Osteoblast (primary cell): ENCODE results near the gene P2RX4. TPM values are rescaled to one million over a fixed set of nuclear protein-coding genes. Genes with fewer than 3 reads are reported as not detected.

Experiments used
- DNase-seq: peaks from one replicate; pipeline ENCODE4 v3.0.0; 2011; ENCODE audit warnings: low spot score, mixed read lengths; ENCODE audit not compliant: insufficient read length; ENCODE audit errors: missing footprints
- H2AFZ ChIP-seq: 2 replicates; pipeline ENCODE4 v1.6.0; 2011; ENCODE audit warnings: mild to moderate bottlenecking, low read length
- H3K27ac ChIP-seq: 2 replicates; pipeline ENCODE4 v1.5.1; 2011; ENCODE audit warnings: mild to moderate bottlenecking, low read depth, low read length, moderate library complexity
- H3K27me3 ChIP-seq: 2 replicates; pipeline ENCODE4 v1.6.0; 2012; ENCODE audit warnings: mild to moderate bottlenecking, control low read depth, inconsistent platforms, low read length, moderate library complexity; ENCODE audit not compliant: insufficient read depth
- H3K36me3 ChIP-seq: 2 replicates; pipeline ENCODE4 v1.5.1; 2011; ENCODE audit warnings: mild to moderate bottlenecking, low read length, control low read depth, moderate library complexity; ENCODE audit not compliant: insufficient read depth
- H3K4me1 ChIP-seq: 2 replicates; pipeline ENCODE4 v1.5.1; 2011; ENCODE audit warnings: mild to moderate bottlenecking, low read length, control low read depth, moderate library complexity; ENCODE audit not compliant: insufficient read depth
- H3K4me2 ChIP-seq: 2 replicates; pipeline ENCODE4 v1.6.0; 2011; ENCODE audit warnings: mild to moderate bottlenecking, low read length; ENCODE audit not compliant: insufficient read depth
- H3K4me3 ChIP-seq: fragments of 200-600 bp; sonication (generic); 3 replicates; pipeline ENCODE4 v1.5.1; 2012; ENCODE audit warnings: mild to moderate bottlenecking, low read length, inconsistent platforms; ENCODE audit not compliant: insufficient read depth
- H3K79me2 ChIP-seq: 2 replicates; pipeline ENCODE4 v1.6.0; 2012; ENCODE audit warnings: mild to moderate bottlenecking, low read length, control low read depth, inconsistent platforms; ENCODE audit not compliant: insufficient read depth
- H3K9me3 ChIP-seq: 2 replicates; pipeline ENCODE4 v1.5.1; 2011; ENCODE audit warnings: low read depth, low read length, control low read depth
- H4K20me1 ChIP-seq: 2 replicates; pipeline ENCODE4 v1.6.0; 2012; ENCODE audit warnings: mild to moderate bottlenecking, low read length, control low read depth; ENCODE audit not compliant: insufficient read depth
- total RNA-seq: library from RNA; depleted of rRNA; stranded (reverse); fragments of >200 nt; gene quantifications from 2 replicates; pipeline ENCODE4 v1.2.3, GENCODE V29; 2012
- TF ChIP-seq, protein P1 (sequence below): IDR thresholded peaks from 2 replicates; pipeline ENCODE4 v1.5.1; 2011; ENCODE audit warnings: mild to moderate bottlenecking, low read depth, low read length, moderate library complexity; ENCODE audit errors: extremely low read depth

P2RX4 gene
- total RNA-seq, 1 donor, result 23.5 TPM

DNA sequence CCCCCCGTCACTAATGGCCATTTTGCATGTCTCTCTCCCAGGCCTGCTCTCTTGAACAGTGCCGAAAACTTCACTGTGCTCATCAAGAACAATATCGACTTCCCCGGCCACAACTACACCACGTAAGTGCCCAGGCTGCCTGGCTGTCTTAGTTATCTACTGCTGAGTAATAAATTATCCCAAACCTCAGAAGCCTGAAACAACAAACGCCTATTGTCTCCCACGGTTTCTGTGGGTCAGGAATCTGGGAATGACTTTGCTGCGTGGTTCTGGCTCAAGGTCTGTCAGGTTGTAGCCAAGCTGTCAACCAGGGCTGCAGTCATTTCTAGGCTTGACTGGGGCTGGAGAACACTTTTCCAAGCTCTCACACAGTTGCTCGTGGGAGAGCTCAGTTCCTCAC is 44.6 kb upstream of the P2RX4 start:
- peak; percentile 81 for DNase-seq
- no peak overlapping the region for H3K27ac ChIP-seq
- H4K20me1 ChIP-seq, result no peaks in the 10 kb centered on the region
- TF ChIP-seq, protein P1, sequence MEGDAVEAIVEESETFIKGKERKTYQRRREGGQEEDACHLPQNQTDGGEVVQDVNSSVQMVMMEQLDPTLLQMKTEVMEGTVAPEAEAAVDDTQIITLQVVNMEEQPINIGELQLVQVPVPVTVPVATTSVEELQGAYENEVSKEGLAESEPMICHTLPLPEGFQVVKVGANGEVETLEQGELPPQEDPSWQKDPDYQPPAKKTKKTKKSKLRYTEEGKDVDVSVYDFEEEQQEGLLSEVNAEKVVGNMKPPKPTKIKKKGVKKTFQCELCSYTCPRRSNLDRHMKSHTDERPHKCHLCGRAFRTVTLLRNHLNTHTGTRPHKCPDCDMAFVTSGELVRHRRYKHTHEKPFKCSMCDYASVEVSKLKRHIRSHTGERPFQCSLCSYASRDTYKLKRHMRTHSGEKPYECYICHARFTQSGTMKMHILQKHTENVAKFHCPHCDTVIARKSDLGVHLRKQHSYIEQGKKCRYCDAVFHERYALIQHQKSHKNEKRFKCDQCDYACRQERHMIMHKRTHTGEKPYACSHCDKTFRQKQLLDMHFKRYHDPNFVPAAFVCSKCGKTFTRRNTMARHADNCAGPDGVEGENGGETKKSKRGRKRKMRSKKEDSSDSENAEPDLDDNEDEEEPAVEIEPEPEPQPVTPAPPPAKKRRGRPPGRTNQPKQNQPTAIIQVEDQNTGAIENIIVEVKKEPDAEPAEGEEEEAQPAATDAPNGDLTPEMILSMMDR, result no peak
- no peaks in the 10 kb centered on the region for H3K79me2 ChIP-seq
- no peaks in the 10 kb centered on the region for H3K36me3 ChIP-seq
- H3K4me3 ChIP-seq, result no peak overlapping the region
- H3K4me1 ChIP-seq, result no peaks in the 10 kb centered on the region
- no peaks in the 10 kb centered on the region for H3K9me3 ChIP-seq
- H3K4me2 ChIP-seq, result no peak overlapping the region
- H3K27me3 ChIP-seq, result no peaks in the 10 kb centered on the region
- H2AFZ ChIP-seq, result no peak overlapping the region

DNA sequence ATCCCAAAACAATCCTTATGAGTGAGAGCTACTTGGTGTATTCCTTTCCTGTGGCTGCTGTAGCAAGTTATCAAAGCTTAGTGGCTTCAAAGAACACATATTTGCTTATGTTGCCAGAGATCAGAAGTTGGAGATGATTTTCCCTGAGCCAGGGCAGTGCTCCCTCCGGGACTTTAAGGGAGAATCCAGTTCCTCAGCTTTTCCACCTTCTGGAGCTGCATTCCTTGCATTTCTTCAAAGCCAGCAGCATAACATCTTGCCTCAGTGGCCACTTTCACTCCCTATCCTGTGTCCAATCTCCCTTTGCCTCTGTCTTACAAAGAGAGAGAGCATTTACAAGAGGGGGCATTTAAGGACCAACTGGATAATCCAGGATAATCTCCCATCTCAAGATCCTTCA is 43.6 kb upstream of the P2RX4 start:
- H3K4me2 ChIP-seq, result no peak overlapping the region
- H2AFZ ChIP-seq, result no peak overlapping the region
- H3K27me3 ChIP-seq, result no peaks in the 10 kb centered on the region
- H3K27ac ChIP-seq, result no peak overlapping the region
- H3K9me3 ChIP-seq, result no peaks in the 10 kb centered on the region
- no peaks in the 10 kb centered on the region for H3K79me2 ChIP-seq
- TF ChIP-seq, protein P1, result no peak
- H4K20me1 ChIP-seq, result no peaks in the 10 kb centered on the region
- no peak for DNase-seq
- H3K4me3 ChIP-seq, result no peak overlapping the region
- H3K36me3 ChIP-seq, result no peaks in the 10 kb centered on the region
- peaks cover 4% of the 10 kb centered on the region for H3K4me1 ChIP-seq

DNA sequence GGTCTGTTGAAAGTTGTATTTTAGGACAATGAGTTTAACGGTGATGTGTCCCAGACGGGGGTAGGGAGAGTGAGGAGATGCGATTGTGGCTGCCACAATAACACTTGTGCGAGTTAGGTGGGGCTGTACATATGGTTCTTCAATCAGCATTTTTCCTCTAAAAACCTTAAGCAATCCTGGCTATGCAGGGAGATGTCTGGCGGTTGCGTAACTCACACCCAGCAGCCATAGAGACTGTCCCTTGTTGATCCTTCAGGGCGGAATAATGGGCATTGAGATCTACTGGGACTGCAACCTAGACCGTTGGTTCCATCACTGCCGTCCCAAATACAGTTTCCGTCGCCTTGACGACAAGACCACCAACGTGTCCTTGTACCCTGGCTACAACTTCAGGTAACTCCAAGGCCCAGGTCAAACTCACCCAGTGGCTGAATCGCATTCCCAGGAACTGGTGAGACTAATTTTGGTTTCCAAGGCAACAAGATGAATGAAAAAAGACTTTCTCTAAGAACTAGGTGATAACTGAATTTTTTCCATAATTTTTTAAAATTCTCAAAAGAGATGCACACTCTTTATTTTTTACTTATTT is 42.6 kb upstream of the P2RX4 start:
- H3K36me3 ChIP-seq, result no peaks in the 10 kb centered on the region
- H3K27ac ChIP-seq, result no peak overlapping the region
- no peak overlapping the region for H2AFZ ChIP-seq
- TF ChIP-seq, protein P1, result no peak
- H4K20me1 ChIP-seq, result no peaks in the 10 kb centered on the region
- H3K27me3 ChIP-seq, result no peaks in the 10 kb centered on the region
- no peaks in the 10 kb centered on the region for H3K79me2 ChIP-seq
- no peak overlapping the region for H3K4me2 ChIP-seq
- no peak overlapping the region for H3K4me3 ChIP-seq
- peaks cover 4% of the 10 kb centered on the region for H3K4me1 ChIP-seq
- DNase-seq, result no peak
- H3K9me3 ChIP-seq, result no peaks in the 10 kb centered on the region

DNA sequence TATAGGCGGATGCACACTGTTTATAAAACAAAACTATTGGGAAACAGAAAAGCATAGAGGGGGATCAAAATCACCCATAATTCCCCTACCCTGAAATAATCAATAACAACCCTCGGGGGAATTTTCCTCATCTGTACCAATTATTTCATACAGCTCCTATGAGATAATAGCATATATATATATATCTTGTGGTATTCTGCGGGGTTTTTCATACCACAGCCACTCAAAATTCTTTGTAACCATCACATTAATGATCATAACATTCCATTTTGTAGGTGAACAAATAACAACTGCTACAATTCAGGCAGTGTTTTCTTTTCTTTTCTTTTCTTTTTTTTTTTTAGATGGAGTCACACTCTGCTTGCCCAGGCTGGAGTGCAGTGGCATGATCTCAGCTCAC is 42.0 kb upstream of the P2RX4 start:
- no peak for DNase-seq
- Histone ChIP-seq H3K9me3 (no peaks in the 10 kb centered on the region), H3K4me3 (no peak overlapping the region), H3K27me3 (no peaks in the 10 kb centered on the region), H3K4me1 (peaks cover 4% of the 10 kb centered on the region), H3K27ac (no peak overlapping the region), H3K36me3 (no peaks in the 10 kb centered on the region), H2AFZ (no peak overlapping the region), H4K20me1 (no peaks in the 10 kb centered on the region), H3K79me2 (no peaks in the 10 kb centered on the region), H3K4me2 (no peak overlapping the region)
- TF ChIP-seq, protein P1, result no peak
